CD4-positive, CD25-positive, alpha-beta regulatory T cell (primary cell): ENCODE data around the gene SFT2D3. TPM values are rescaled to one million over a fixed set of nuclear protein-coding genes. Genes with fewer than 3 reads are reported as not detected.
A peak's percentile ranks its signal among the peaks of the same experiment; 100 is the strongest.

Experiments used
- ATAC-seq, 2 donors: fragments of 150-1000 bp; cut with Tn5 transposase; one replicate each; pipeline ENCODE4 v1.10.0; 2021; ENCODE audit warnings: low read depth in 2 of 2, moderate number of reproducible peaks in 2 of 2, moderate library complexity in 1 of 2
- DNase-seq, 3 donors: peaks; one replicate each; pipeline versions ENCODE4 v3.0.0 to v3.0.0-alpha.2; 2012 to 2022; ENCODE audit warnings: mixed read lengths in 1 of 3
- H3K27ac ChIP-seq: one replicate; pipeline ENCODE4 v1.7.0; 2013; ENCODE audit warnings: mild to moderate bottlenecking, low read length; ENCODE audit not compliant: insufficient read depth, poor library complexity, severe bottlenecking
- H3K27me3 ChIP-seq: one replicate; pipeline ENCODE4 v1.7.0; 2013; ENCODE audit warnings: low read length; ENCODE audit not compliant: control insufficient read depth, insufficient read depth
- H3K36me3 ChIP-seq: one replicate; pipeline ENCODE4 v1.7.0; 2013; ENCODE audit warnings: mild to moderate bottlenecking, low read length, moderate library complexity; ENCODE audit not compliant: control insufficient read depth, insufficient read depth
- H3K4me1 ChIP-seq: 2 replicates; pipeline ENCODE4 v1.7.0; 2013; ENCODE audit warnings: mild to moderate bottlenecking, low read length; ENCODE audit not compliant: insufficient read depth, control insufficient read depth, poor library complexity, severe bottlenecking
- H3K4me3 ChIP-seq: one replicate; pipeline ENCODE4 v1.7.0; 2013; ENCODE audit warnings: low read depth, mild to moderate bottlenecking, low read length, moderate library complexity
- H3K9me3 ChIP-seq, 2 experiments: 1 replicate in 1 of 2; 2 replicates in 1 of 2; pipeline ENCODE4 v1.7.0; 2013; ENCODE audit warnings: low read length in 2 of 2, mild to moderate bottlenecking in 1 of 2, moderate library complexity in 1 of 2; ENCODE audit not compliant: control insufficient read depth in 2 of 2
- H3K27ac Mint-ChIP-seq, 3 donors: one replicate each; pipeline ENCODE4 v1.8.0; 2020 to 2022; ENCODE audit warnings: mild to moderate bottlenecking in 3 of 3, mixed read lengths in 3 of 3, moderate library complexity in 2 of 3
- H3K27me3 Mint-ChIP-seq: one replicate; pipeline ENCODE4 v1.8.0; 2022; ENCODE audit warnings: mild to moderate bottlenecking, mixed read lengths
- H3K36me3 Mint-ChIP-seq: one replicate; pipeline ENCODE4 v1.8.0; 2020; ENCODE audit warnings: mixed read lengths
- H3K4me1 Mint-ChIP-seq, 4 donors: one replicate each; pipeline ENCODE4 v1.8.0; 2020 to 2022; ENCODE audit warnings: mixed read lengths in 4 of 4, mild to moderate bottlenecking in 1 of 4
- H3K4me3 Mint-ChIP-seq, 4 donors: one replicate each; pipeline ENCODE4 v1.8.0; 2020 to 2022; ENCODE audit warnings: mild to moderate bottlenecking in 4 of 4, mixed read lengths in 4 of 4, moderate library complexity in 3 of 4
- H3K9me3 Mint-ChIP-seq, 7 donors: one replicate each; pipeline ENCODE4 v1.8.0; 2020 to 2022; ENCODE audit warnings: mixed read lengths in 7 of 7, mild to moderate bottlenecking in 3 of 7, moderate library complexity in 2 of 7
- polyA plus RNA-seq, 4 donors: library from polyadenylated mRNA; unstranded; fragments of 300-500 nt; fragmentation: Illumina TruSeq; gene quantifications; one replicate each; pipeline ENCODE4 v1.2.3, GENCODE V29; 2021
- total RNA-seq: library from RNA; stranded (reverse); gene quantifications from one replicate; pipeline ENCODE4 v1.2.3, GENCODE V29; 2022

Gene SFT2D3, protein sequence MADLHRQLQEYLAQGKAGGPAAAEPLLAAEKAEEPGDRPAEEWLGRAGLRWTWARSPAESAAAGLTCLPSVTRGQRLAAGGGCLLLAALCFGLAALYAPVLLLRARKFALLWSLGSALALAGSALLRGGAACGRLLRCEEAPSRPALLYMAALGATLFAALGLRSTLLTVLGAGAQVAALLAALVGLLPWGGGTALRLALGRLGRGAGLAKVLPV
- total RNA-seq (7.6 TPM), polyA plus RNA-seq (1 to 10 TPM; 1.4 to 4.5 (median 2.6) TPM)

- H3K36me3 ChIP-seq: peaks cover 13% of the 10 kb centered on the region
- H3K9me3 Mint-ChIP-seq: no peaks in the 10 kb centered on the region
- peaks cover 15% of the 10 kb centered on the region for H3K36me3 Mint-ChIP-seq
- peak within 1 kb of the TSS; percentile 99 for H3K27ac Mint-ChIP-seq
- peaks cover 8% of the 10 kb centered on the region for H3K27me3 Mint-ChIP-seq
- H3K4me3 ChIP-seq: peak within 1 kb of the TSS; percentile 90
- DNase-seq (peak; percentile 83 to 96 (median 91)), ATAC-seq (peak; percentile 76)
- no peaks in the 10 kb centered on the region for H3K27me3 ChIP-seq
- peak within 1 kb of the TSS; percentile 95 to 99 (median 97) for H3K4me3 Mint-ChIP-seq
- peaks cover 28 to 47% (median 38%) of the 10 kb centered on the region in 4 donors for H3K4me1 Mint-ChIP-seq
- H3K4me1 ChIP-seq: peaks cover 39% of the 10 kb centered on the region
- H3K9me3 ChIP-seq: no peaks in the 10 kb centered on the region
- H3K27ac ChIP-seq: peak within 1 kb of the TSS; percentile 92
Measured at GRCh38 chr2:127701193-127701650, at the start of gene SFT2D3. TSS of gene SFT2D3 (plus strand) at chr2:127701497. CDS start at chr2:127701529, 32 bp downstream.

DNA sequence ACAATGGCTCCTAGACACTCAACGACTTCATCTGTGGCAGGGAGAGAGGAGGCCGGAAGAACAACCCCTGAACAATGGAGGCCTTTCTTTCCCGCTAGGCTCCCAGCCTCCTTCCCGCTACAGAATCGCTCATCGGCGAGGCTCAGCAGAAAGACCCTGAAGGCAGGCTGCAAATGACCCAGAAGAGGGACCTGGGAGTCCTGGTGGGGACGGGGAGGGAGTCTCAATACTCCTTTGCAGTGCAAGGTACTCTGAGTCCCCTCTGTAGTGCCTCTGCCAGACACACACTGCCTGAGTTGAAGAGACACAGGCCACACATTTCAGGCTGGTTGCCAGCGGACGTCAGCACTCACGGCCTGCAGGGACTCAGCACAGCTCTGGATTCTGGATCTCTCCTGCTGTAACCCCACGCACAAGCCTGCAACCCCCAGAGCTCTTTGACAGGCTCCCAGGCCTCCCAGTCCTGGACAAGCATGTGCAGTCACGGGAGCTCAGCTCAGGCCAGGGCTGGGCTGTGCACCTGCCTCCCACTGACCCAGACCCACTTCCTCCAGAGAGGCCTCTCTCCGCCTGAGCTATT, 49.2 kb upstream of the SFT2D3 start:
- Mint-ChIP-seq H3K9me3 (peaks cover 0 to 2% (median 0%) of the 10 kb centered on the region in 7 donors), H3K27ac (peak overlapping the region in 1 of 3 donors; percentile 53), H3K4me3 (no peak overlapping the region), H3K36me3 (no peaks in the 10 kb centered on the region), H3K27me3 (peaks cover 12% of the 10 kb centered on the region), H3K4me1 (peaks cover 0 to 24% (median 10%) of the 10 kb centered on the region in 4 donors)
- no peak for ATAC-seq
- Histone ChIP-seq H3K4me3 (no peak overlapping the region), H3K36me3 (no peaks in the 10 kb centered on the region), H3K27me3 (no peaks in the 10 kb centered on the region), H3K9me3 (no peaks in the 10 kb centered on the region), H3K27ac (no peak overlapping the region), H3K4me1 (peaks cover 10% of the 10 kb centered on the region)
- no peak for DNase-seq

DNA sequence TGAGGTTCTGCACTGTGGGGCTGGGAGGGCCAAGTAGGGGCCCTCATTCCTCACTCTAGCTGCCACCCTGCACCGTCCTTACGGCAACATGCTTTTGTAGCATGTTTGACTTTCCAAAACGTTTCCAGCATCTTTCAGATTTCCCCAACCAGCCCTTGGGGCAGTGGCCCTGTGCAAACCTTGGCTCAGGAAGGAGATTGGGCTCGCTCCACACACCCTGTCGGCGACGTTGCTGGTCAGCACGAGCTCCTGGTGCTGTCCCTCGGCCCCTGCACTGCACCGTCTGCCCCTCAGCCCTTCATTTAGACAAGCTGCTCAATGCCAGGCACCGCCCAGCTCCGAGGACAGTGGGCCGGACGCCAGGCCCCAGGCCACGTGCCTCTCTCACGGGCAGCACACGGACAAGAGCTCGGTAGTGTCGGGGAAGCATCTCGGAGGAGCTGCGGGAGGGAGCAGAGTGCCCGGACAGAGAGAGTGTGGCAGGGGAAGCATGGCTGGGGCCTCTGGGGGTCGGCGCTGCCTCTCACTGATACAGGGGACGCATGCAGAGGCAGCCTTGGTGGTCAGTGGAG, 48.4 kb upstream of the SFT2D3 start:
- no peak overlapping the region for H3K27ac Mint-ChIP-seq
- peaks cover 0 to 19% (median 9%) of the 10 kb centered on the region in 4 donors for H3K4me1 Mint-ChIP-seq
- no peak overlapping the region for H3K4me3 Mint-ChIP-seq
- H3K9me3 Mint-ChIP-seq: peaks cover 0 to 2% (median 0%) of the 10 kb centered on the region in 7 donors
- Histone ChIP-seq H3K27me3 (no peaks in the 10 kb centered on the region), H3K36me3 (no peaks in the 10 kb centered on the region), H3K9me3 (no peaks in the 10 kb centered on the region), H3K27ac (no peak overlapping the region), H3K4me3 (no peak overlapping the region), H3K4me1 (peaks cover 10% of the 10 kb centered on the region)
- H3K36me3 Mint-ChIP-seq: no peaks in the 10 kb centered on the region
- DNase-seq (no peak), ATAC-seq (no peak)
- peaks cover 9% of the 10 kb centered on the region for H3K27me3 Mint-ChIP-seq

GRCh38 chr2:127653421-127654083, 47.7 kb upstream of the SFT2D3 start:
- ATAC-seq (no peak), DNase-seq (no peak)
- Histone ChIP-seq H3K36me3 (no peaks in the 10 kb centered on the region), H3K4me3 (no peak overlapping the region), H3K27me3 (no peaks in the 10 kb centered on the region), H3K9me3 (no peaks in the 10 kb centered on the region), H3K4me1 (peaks cover 10% of the 10 kb centered on the region), H3K27ac (no peak overlapping the region)
- H3K4me3 Mint-ChIP-seq: no peak overlapping the region
- peaks cover 4% of the 10 kb centered on the region for H3K27me3 Mint-ChIP-seq
- H3K4me1 Mint-ChIP-seq: peaks cover 0 to 13% (median 6%) of the 10 kb centered on the region in 4 donors
- H3K27ac Mint-ChIP-seq: no peak overlapping the region
- peaks cover 0 to 2% (median 0%) of the 10 kb centered on the region in 7 donors for H3K9me3 Mint-ChIP-seq
- no peaks in the 10 kb centered on the region for H3K36me3 Mint-ChIP-seq

DNA sequence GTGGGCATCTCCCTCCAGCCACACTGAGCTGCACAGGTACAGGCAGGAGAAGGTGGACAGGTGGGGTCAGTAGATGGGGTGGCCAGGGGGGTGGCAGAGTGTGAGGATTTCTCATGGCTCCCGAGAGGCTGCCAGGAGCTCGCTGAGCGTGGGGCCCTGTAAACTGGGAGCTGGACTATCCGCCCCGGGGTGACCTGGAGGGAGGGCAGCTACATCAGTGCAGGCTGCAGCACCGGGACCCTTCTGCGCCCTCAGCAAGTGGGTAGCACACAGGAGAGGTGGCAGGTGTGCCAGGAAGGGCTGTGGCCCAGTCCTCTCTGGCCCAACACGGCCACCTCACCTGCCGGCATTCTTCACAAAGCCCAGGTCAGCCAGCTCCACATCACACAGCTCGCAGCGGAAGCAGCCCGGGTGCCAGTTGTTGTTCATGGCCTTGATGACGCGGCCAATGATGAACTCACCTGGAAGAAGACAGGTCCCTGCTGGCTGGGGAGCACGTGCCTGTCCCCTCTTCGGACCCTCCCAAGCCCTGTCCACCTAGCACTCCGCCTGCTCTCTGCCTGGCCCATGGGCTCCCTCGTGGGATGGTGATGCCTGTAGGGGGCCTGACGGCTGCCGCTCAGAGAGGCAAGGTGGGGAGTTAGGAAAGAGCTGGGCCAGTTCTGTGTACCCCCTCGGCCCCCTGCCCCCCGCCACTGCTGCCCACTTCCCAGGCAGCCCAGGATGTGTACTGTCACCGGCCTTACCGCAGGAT, 47.0 kb upstream of the SFT2D3 start:
- no peak for DNase-seq
- Mint-ChIP-seq H3K4me1 (peaks cover 0 to 7% (median 4%) of the 10 kb centered on the region in 4 donors), H3K36me3 (no peaks in the 10 kb centered on the region), H3K9me3 (peaks cover 0 to 2% (median 0%) of the 10 kb centered on the region in 7 donors), H3K27me3 (peaks cover 4% of the 10 kb centered on the region), H3K4me3 (no peak overlapping the region), H3K27ac (no peak overlapping the region)
- Histone ChIP-seq H3K4me3 (no peak overlapping the region), H3K27ac (no peak overlapping the region), H3K9me3 (no peaks in the 10 kb centered on the region), H3K4me1 (peaks cover 7% of the 10 kb centered on the region), H3K27me3 (no peaks in the 10 kb centered on the region), H3K36me3 (no peaks in the 10 kb centered on the region)
- no peak for ATAC-seq

- Mint-ChIP-seq H3K4me3 (no peak overlapping the region), H3K27me3 (peaks cover 1% of the 10 kb centered on the region), H3K4me1 (peaks cover 0 to 1% (median under 1%) of the 10 kb centered on the region in 4 donors), H3K27ac (no peak overlapping the region), H3K36me3 (no peaks in the 10 kb centered on the region), H3K9me3 (peaks cover 0 to 2% (median 0%) of the 10 kb centered on the region in 7 donors)
- Histone ChIP-seq H3K4me3 (no peak overlapping the region), H3K9me3 (no peaks in the 10 kb centered on the region), H3K27me3 (no peaks in the 10 kb centered on the region), H3K4me1 (peaks cover 2% of the 10 kb centered on the region), H3K36me3 (no peaks in the 10 kb centered on the region), H3K27ac (no peak overlapping the region)
- DNase-seq (no peak), ATAC-seq (no peak)
Measured at GRCh38 chr2:127654838-127655175, 46.5 kb upstream of the SFT2D3 start.
